ENCODE results near the gene PYY. TPM values are rescaled to one million over a fixed set of nuclear protein-coding genes. Genes with fewer than 3 reads are reported as not detected.

PYY gene
- total RNA-seq, 1 experiment from 2014 or later: 2.0 TPM

- Mint-ChIP-seq H3K4me1 (0 out of 4 replicates have a peak, but pooled peaks cover 0 to 4% of the 10 kb centered on the region in 2 experiments), H3K36me3 (ENCODE audit: insufficient read depth in 1 of 3, low read depth in 3 of 3) (no peaks in the 10 kb centered on the region), H3K27me3 (ENCODE audit: low read depth) (peaks cover 60% of the 10 kb centered on the region), H3K27ac (no peak overlapping the region), H3K4me3 (no peak overlapping the region), H3K9me3 (no peaks in the 10 kb centered on the region)
- DNase-seq: no peak
- no peak for TF ChIP-seq CTCF (conservative IDR thresholded peaks at IDR 0.05)
- no peak overlapping the region for H3K4ac ChIP-seq (ENCODE audit: low read depth, low read length)
- H3K79me1 ChIP-seq (ENCODE audit: insufficient read depth, low read depth, low read length, poor library complexity, severe bottlenecking): no peaks in the 10 kb centered on the region
- no peak overlapping the region for H3K9ac ChIP-seq (ENCODE audit: extremely low read depth, insufficient read length, low read length)
- H3K18ac ChIP-seq (ENCODE audit: insufficient read length, low read depth, low read length): no peak overlapping the region
- no peaks in the 10 kb centered on the region for H3K4me1 ChIP-seq (ENCODE audit: insufficient read depth, low read length)
- H3K27me3 ChIP-seq (ENCODE audit: insufficient read depth, low read length): peaks cover 3% of the 10 kb centered on the region; the same call in 1 of the 2 replicates
- H3K56ac ChIP-seq (ENCODE audit: insufficient read length, low read depth, low read length): no peak overlapping the region
- H2AK5ac ChIP-seq (ENCODE audit: insufficient read length, low read length): no peak overlapping the region
- H4K20me1 ChIP-seq (ENCODE audit: control insufficient read depth, insufficient read depth, insufficient read length): no peaks in the 10 kb centered on the region
- no peak overlapping the region for H3K14ac ChIP-seq (ENCODE audit: insufficient read depth, low read length)
- peaks cover 2% of the 10 kb centered on the region for H3K23me2 ChIP-seq (ENCODE audit: insufficient read length, low read depth, low read length, poor library complexity, severe bottlenecking)
- no peak overlapping the region for H3K27ac ChIP-seq (ENCODE audit: insufficient read length, low read depth, low read length)
- H2BK120ac ChIP-seq (ENCODE audit: low read depth, low read length, poor library complexity, severe bottlenecking): no peak overlapping the region
- WGBS (ENCODE audit: extremely low coverage, insufficient read length, low lambda C conversion rate): no CpG with 5 or more reads among the region's 2 CpGs
- H4K91ac ChIP-seq (ENCODE audit: insufficient read length, low read depth, low read length): no peak overlapping the region
- H4K8ac ChIP-seq (replicated peaks; ENCODE audit: insufficient read length, low read depth, low read length): no peak overlapping the region
- H2BK5ac ChIP-seq (ENCODE audit: insufficient read length, low read length): no peak overlapping the region
- H2AFZ ChIP-seq (ENCODE audit: low read length): no peak overlapping the region
- no peak overlapping the region for H2BK20ac ChIP-seq (ENCODE audit: low read depth, low read length, poor library complexity, severe bottlenecking)
- H3K79me2 ChIP-seq (ENCODE audit: insufficient read depth, low read length): no peaks in the 10 kb centered on the region
- no peaks in the 10 kb centered on the region for H3K9me3 ChIP-seq (ENCODE audit: control insufficient read depth, low read depth, low read length)
- no peak overlapping the region for H3K23ac ChIP-seq (ENCODE audit: insufficient read length, low read depth, low read length)
- H4K5ac ChIP-seq (ENCODE audit: insufficient read length, low read depth, low read length): no peak overlapping the region
- no peak overlapping the region for H3K4me2 ChIP-seq (ENCODE audit: insufficient read depth, insufficient read length, low read length)
- no peak overlapping the region for H3T11ph ChIP-seq (ENCODE audit: low read length)
- no peak overlapping the region for H2BK12ac ChIP-seq (ENCODE audit: insufficient read length, low read depth, low read length)
- H2BK15ac ChIP-seq (ENCODE audit: low read depth, low read length): no peak overlapping the region
Observed at GRCh38 chr17:43978078-43978477, 24.3 kb upstream of the PYY start.

Measured in H9 (cell line).